ENCODE data around the gene DDN.

Gene DDN

DNA sequence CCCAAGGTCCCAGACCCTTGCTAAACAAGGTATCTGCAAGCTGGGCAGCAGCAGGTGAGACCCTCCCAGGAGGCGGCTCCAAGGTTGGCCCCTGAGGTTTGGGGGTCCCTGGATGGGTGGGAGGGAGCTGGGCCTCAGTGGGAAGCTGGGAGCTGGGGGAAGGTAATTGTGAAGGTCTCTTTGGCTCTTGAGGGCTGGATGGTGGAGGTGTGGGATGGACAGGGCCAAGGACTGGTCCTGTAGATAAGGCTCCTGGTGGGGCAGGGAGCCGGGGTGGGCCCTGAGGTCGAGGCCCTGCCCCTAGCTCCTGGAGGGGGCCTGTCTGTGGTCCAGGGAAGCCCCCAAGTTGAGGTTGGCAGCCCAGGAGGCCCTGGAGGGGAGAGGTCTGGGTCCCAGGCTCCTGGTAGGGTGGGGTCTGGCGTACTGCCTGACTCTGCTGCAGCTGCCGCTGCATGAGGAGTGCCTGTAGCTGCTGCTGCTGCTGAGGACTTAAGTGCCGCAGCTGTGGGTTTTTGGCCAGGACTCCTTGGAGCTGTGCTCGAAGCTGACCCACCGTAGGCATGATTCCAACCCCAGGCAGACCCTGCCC lies 32.5 kb upstream of the DDN start:
- TF ChIP-seq, protein P1, sequence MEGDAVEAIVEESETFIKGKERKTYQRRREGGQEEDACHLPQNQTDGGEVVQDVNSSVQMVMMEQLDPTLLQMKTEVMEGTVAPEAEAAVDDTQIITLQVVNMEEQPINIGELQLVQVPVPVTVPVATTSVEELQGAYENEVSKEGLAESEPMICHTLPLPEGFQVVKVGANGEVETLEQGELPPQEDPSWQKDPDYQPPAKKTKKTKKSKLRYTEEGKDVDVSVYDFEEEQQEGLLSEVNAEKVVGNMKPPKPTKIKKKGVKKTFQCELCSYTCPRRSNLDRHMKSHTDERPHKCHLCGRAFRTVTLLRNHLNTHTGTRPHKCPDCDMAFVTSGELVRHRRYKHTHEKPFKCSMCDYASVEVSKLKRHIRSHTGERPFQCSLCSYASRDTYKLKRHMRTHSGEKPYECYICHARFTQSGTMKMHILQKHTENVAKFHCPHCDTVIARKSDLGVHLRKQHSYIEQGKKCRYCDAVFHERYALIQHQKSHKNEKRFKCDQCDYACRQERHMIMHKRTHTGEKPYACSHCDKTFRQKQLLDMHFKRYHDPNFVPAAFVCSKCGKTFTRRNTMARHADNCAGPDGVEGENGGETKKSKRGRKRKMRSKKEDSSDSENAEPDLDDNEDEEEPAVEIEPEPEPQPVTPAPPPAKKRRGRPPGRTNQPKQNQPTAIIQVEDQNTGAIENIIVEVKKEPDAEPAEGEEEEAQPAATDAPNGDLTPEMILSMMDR (conservative IDR thresholded peaks at IDR 0.05; ENCODE audit: control insufficient read depth, insufficient read depth, low read depth, low read length), result no peak

DNA sequence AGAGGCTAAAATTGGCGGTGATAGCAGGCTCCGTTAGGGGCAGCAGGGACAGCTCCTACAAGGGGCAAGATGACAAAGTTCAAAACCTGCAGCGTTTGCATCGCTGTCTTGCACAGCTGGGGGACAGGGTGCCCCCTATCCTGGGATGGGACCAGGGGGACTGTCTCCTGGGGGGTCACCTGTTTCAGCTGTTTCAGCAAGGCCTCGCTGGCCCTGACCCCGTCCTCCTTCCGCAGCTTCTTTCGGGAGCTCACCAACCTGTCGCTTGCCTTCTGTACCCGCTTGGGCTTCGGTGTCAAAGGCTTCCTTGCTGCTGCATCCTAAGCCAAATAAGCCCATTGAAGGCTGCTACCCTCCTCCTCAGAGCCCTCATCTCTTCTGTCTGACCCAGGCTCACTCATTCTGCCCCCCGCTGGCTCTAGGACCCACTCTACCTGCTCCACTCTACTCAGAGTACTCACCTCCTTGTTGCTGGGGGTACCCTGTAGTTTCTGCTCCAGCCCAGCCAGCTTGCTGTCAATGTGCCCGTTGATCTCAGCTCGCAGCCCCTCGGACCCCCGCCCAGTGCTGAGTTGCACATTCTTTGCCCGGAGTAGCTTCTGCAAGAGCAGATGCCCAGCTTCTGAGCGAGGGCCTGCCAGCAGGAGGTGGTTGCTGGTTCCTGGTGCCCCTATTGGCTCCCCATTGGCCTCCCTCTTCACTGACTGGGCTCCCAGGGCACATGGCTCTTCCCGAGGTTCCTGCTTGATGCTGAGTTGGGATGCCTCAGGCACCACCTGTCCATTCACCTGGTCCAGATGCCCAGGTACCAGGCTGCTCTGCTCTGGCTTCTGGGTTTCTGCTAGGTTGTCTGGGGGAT lies 31.8 kb upstream of the DDN start:
- TF ChIP-seq, protein P1 (conservative IDR thresholded peaks at IDR 0.05; ENCODE audit: control insufficient read depth, insufficient read depth, low read depth, low read length), result no peak
- no peak overlapping the region for H3K4me3 ChIP-seq (ENCODE audit: control insufficient read depth, low read depth, low read length)
- no peak for DNase-seq (ENCODE audit: low read depth)

More for the DNA sequence above, 32.5 kb upstream of the DDN start:
- H3K4me3 ChIP-seq (ENCODE audit: control insufficient read depth, low read depth, low read length), result no peak overlapping the region
- no peak for DNase-seq (ENCODE audit: low read depth)

DNA sequence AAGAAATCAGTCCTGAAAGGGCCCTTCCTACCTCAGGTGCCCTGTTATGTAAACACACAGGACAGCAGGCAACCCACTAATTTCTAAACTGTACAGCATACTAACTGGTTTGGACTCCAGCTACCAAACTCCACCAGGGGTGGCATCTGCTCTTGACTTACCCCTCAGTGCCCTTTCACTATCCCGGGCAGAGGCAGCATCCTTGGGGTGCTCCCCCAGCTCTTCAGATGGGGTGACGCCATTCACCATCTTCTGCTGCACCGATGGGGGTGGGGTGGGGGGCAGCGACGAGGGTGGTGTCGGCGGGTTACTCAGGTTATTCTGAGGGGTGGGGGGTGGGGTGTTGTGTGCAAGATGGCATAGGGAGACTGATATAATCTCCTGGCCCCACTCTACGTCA lies 30.9 kb upstream of the DDN start:
- no peak overlapping the region for H3K4me3 ChIP-seq (ENCODE audit: control insufficient read depth, low read depth, low read length)
- TF ChIP-seq, protein P1 (conservative IDR thresholded peaks at IDR 0.05; ENCODE audit: control insufficient read depth, insufficient read depth, low read depth, low read length), result no peak
- DNase-seq (ENCODE audit: low read depth), result no peak

DNA sequence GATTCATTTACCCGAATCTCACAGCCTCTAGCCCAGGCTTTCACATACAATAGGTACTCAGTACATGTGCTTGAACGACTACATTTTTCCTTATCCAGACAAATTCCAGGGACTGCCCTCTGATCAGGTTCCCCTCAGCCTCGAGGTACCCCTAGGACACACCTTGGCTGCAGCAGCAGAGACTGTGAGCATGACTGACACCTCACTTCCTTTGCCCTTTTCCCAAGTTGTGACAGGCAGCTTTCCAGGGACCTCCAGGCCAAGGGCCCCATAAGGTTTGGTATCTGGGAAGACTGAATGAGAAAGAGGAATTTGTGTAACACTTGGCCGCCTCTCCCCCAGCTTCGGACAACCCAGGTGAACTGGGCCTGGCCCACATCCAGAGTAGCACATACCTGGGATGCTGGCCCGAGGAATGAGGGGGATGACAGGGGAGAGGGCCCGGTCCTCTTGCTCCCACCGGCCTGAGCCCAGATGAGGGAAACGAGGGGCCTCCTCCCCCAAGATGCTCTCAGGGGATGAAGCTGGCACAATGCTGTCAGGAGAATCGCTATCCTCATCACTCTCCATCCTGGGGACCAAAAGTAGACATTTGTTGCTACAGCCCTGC lies 29.6 kb upstream of the DDN start:
- H3K4me3 ChIP-seq (ENCODE audit: control insufficient read depth, low read depth, low read length), result no peak overlapping the region
- TF ChIP-seq, protein P1 (conservative IDR thresholded peaks at IDR 0.05; ENCODE audit: control insufficient read depth, insufficient read depth, low read depth, low read length), result no peak
- no peak for DNase-seq (ENCODE audit: low read depth)

DNA sequence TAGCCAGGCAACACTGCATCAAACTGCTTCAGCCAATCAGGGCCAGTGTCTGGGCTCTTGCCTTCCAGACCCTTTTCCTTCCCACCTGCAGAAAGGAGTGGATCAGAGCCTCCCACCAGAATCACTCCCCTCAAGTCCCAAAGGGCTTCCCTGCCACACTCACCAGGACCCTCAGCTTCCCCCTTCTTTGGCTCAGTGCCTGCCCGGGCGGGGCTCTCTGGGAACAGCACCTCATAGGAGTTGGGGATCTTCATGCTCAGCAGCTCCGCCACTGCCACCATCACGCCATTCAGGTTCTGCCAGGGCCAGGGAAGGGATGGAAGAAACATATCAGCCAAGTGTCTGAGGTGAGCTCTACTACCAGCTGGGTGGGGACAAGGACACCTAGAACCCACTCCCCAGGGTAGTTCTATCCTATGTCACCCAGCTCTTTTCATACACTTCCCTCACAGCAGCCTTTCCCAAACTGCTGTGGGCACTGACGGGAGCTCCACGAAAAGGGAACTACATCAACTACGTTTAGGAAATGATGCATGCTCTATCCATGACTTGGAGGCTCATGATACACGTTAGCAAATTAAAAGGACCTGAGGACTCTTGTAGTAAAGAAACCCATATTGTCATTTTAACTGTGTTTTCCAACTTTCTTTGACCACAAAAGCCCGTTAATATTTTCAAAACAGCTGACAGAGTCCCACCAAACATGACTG lies 28.8 kb upstream of the DDN start:
- TF ChIP-seq, protein P1 (conservative IDR thresholded peaks at IDR 0.05; ENCODE audit: control insufficient read depth, insufficient read depth, low read depth, low read length), result no peak

DNA sequence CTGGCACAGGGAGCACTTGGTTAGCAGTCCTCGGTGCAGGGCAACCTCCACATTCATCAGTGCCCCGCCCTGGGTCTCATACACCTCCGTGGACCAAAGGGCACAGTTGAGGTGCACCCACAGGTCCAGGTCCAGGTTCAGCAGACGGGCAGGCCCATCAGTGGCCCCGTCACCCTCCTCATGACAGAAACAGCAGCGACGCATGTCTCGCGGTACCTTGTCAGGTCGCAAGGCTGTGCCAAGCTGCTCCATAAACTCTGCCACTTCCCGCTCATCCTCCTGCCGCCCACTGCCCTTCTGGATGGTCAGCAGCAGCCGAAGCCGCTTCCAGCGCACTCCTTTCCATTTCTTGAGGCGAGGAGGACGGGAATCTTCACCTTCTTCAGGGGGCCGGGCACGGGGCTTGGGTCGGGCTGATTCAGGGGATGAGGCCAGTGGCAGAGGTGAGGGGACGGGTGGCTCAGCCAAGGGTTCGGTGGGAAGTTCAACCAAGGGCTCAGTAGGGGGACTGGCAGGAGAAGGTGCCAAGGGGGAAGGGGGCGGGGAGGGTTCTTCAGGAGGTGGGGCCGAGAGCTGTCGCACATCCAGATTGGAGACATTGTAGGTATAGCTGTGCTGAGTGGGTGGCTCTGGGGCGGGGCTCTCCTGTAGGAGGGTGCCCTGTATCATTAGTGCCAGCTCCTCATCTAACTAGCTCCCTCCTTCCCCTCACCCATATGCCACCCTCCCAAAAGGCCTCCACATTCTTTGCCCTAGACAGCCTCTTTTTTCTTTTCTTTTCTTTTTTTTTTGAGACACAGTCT lies 27.7 kb upstream of the DDN start:
- TF ChIP-seq, protein P1 (conservative IDR thresholded peaks at IDR 0.05; ENCODE audit: control insufficient read depth, insufficient read depth, low read depth, low read length), result no peak
- no peak for DNase-seq (ENCODE audit: low read depth)
- no peak overlapping the region for H3K4me3 ChIP-seq (ENCODE audit: control insufficient read depth, low read depth, low read length)

More for the DNA sequence above, 28.8 kb upstream of the DDN start:
- no peak for DNase-seq (ENCODE audit: low read depth)
- H3K4me3 ChIP-seq (ENCODE audit: control insufficient read depth, low read depth, low read length), result no peak overlapping the region

All from fibroblast of mammary gland (primary cell).